Gastrocnemius medialis (tissue), 4 donors: ENCODE results near the gene PNPLA3.

Experiments
- POLR2A ChIP-seq, 2 donors: fragments of 450-650 bp; IDR thresholded peaks; one replicate each; pipeline ENCODE4 v1.6.1; 2017; ENCODE audit warnings: antibody characterized with exemption in 2 of 2, mild to moderate bottlenecking in 2 of 2, moderate library complexity in 2 of 2
- TF ChIP-seq, protein P1 (sequence below), 5 experiments: fragments of 450-650 bp in 3 of 5; fragments of 200-600 bp in 2 of 5; sonication (generic) in 2 of 5; IDR thresholded peaks in 4 of 5; conservative IDR thresholded peaks in 1 of 5; 1 replicate in 4 of 5; 2 replicates in 1 of 5; pipeline ENCODE4 v1.5.1; 2016 to 2019; ENCODE audit warnings: antibody characterized with exemption in 5 of 5, mild to moderate bottlenecking in 3 of 5, moderate library complexity in 3 of 5

DNA sequence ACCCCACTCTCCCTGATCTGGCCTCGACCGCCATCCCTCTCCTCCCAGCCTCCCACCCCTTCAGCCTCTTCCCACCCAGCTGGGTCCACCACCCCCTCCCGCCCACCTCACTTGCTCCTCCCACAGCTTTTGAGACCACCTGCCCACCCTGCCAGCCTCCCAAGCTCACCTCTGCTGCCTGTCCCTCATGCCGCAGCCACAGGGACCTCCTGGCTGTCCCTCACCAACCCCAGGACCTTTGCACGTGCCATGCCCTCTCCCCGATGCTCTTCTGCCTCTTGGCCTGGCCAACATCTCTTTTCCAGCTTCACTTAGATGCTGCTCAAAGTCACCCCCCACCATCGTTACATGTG, 38.3 kb upstream of the PNPLA3 start:
- TF ChIP-seq, protein P1, sequence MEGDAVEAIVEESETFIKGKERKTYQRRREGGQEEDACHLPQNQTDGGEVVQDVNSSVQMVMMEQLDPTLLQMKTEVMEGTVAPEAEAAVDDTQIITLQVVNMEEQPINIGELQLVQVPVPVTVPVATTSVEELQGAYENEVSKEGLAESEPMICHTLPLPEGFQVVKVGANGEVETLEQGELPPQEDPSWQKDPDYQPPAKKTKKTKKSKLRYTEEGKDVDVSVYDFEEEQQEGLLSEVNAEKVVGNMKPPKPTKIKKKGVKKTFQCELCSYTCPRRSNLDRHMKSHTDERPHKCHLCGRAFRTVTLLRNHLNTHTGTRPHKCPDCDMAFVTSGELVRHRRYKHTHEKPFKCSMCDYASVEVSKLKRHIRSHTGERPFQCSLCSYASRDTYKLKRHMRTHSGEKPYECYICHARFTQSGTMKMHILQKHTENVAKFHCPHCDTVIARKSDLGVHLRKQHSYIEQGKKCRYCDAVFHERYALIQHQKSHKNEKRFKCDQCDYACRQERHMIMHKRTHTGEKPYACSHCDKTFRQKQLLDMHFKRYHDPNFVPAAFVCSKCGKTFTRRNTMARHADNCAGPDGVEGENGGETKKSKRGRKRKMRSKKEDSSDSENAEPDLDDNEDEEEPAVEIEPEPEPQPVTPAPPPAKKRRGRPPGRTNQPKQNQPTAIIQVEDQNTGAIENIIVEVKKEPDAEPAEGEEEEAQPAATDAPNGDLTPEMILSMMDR (IDR thresholded peaks at IDR 0.05 in 4 of 5, conservative IDR thresholded peaks at IDR 0.05 in 1 of 5): no peak
- no peak for TF ChIP-seq POLR2A (IDR thresholded peaks at IDR 0.05)
